Smooth muscle cell (in vitro differentiated cells): Measurements from ENCODE around the gene NLRP6. TPM values are rescaled to one million over a fixed set of nuclear protein-coding genes. Genes with fewer than 3 reads are reported as not detected.

Experiments used
- DNase-seq: peaks from one replicate; lab custom pipeline; 2025; ENCODE audit not compliant: unreplicated experiment; lab: John Stamatoyannopoulos, UW
- H2AFZ ChIP-seq: fragments of 200-600 bp; sonication (generic); 2 replicates; pipeline ENCODE4 v1.6.0; 2016; ENCODE audit warnings: antibody characterized with exemption, low read depth, mild to moderate bottlenecking
- H3F3A ChIP-seq: fragments of 200-600 bp; sonication (generic); 2 replicates; pipeline ENCODE4 v1.6.0; 2017; ENCODE audit warnings: antibody characterized with exemption, low read depth
- H3K27ac ChIP-seq: fragments of 200-600 bp; sonication (generic); 2 replicates; pipeline ENCODE4 v1.5.1; 2016; ENCODE audit warnings: low read depth, mild to moderate bottlenecking
- H3K27me3 ChIP-seq: fragments of 200-600 bp; sonication (generic); 2 replicates; pipeline ENCODE4 v1.6.1; 2016; ENCODE audit warnings: low read depth, mild to moderate bottlenecking
- H3K36me3 ChIP-seq: fragments of 200-600 bp; sonication (generic); 2 replicates; pipeline ENCODE4 v1.5.1; 2016; ENCODE audit warnings: low read depth
- H3K4me1 ChIP-seq: fragments of 200-600 bp; sonication (generic); 2 replicates; pipeline ENCODE4 v1.5.1; 2016; ENCODE audit warnings: low read depth
- H3K4me2 ChIP-seq: fragments of 200-600 bp; sonication (generic); 2 replicates; pipeline ENCODE4 v1.6.0; 2016; ENCODE audit warnings: mild to moderate bottlenecking
- H3K4me3 ChIP-seq: fragments of 200-600 bp; sonication (generic); 2 replicates; pipeline ENCODE4 v1.5.1; 2016; ENCODE audit warnings: mild to moderate bottlenecking
- H3K79me2 ChIP-seq: fragments of 200-600 bp; sonication (generic); 2 replicates; pipeline ENCODE4 v1.6.0; 2016; ENCODE audit warnings: low read depth, mild to moderate bottlenecking
- H3K9ac ChIP-seq: fragments of 200-600 bp; sonication (generic); 2 replicates; pipeline ENCODE4 v1.6.0; 2016; ENCODE audit warnings: low read depth
- H3K9me3 ChIP-seq: fragments of 200-600 bp; sonication (generic); replicated peaks from 2 replicates; pipeline ENCODE4 v1.5.1; 2016; ENCODE audit warnings: low read depth
- H4K20me1 ChIP-seq: fragments of 200-600 bp; sonication (generic); 2 replicates; pipeline ENCODE4 v1.6.0; 2016; ENCODE audit warnings: low read depth
- CTCF ChIP-seq: fragments of 200-600 bp; sonication (generic); IDR thresholded peaks from 2 replicates; pipeline ENCODE4 v1.5.1; 2017; ENCODE audit warnings: borderline replicate concordance, mild to moderate bottlenecking, antibody characterized with exemption; ENCODE audit not compliant: insufficient read depth, poor library complexity, severe bottlenecking
- WGBS: methylation state at CpG from one replicate; pipeline ENCODE4 v1.1.7; 2016; ENCODE audit warnings: low lambda C conversion rate; 5-methylcytosine and 5-hydroxymethylcytosine counted together
- polyA plus RNA-seq: library from polyadenylated mRNA; unstranded; fragments of >200 nt; fragmentation: Nextera tagmentation; extraction: Ambion mirVana; gene quantifications from 2 replicates; pipeline ENCODE4 v1.2.1, GENCODE V29; 2016
- total RNA-seq: library from RNA; depleted of rRNA; stranded (reverse); fragments of >200 nt; gene quantifications from 2 replicates; pipeline ENCODE4 v1.2.3, GENCODE V29; 2014

NLRP6 gene
- total and polyA plus RNA-seq, 2 experiments from 2014 or later: not detected

GRCh38 chr11:235180-235579, 43.0 kb upstream of the NLRP6 start:
- no peaks in the 10 kb centered on the region for H3K9me3 ChIP-seq
- DNase-seq: no peak
- peak overlapping the region; percentile 94 for H3K4me3 ChIP-seq
- no peak overlapping the region for H2AFZ ChIP-seq
- H3K27ac ChIP-seq: peak overlapping the region; percentile 57
- WGBS: 92% methylated on average over 8 of the region's 8 CpGs
- H4K20me1 ChIP-seq: peaks cover 18% of the 10 kb centered on the region
- H3K79me2 ChIP-seq: peaks cover 42% of the 10 kb centered on the region
- no peaks in the 10 kb centered on the region for H3K36me3 ChIP-seq
- H3F3A ChIP-seq: no peaks in the 10 kb centered on the region
- peak overlapping the region; percentile 98 for H3K4me2 ChIP-seq
- H3K4me1 ChIP-seq: peaks cover 15% of the 10 kb centered on the region
- no peaks in the 10 kb centered on the region for H3K27me3 ChIP-seq
- TF ChIP-seq CTCF: no peak
- H3K9ac ChIP-seq: peak overlapping the region; percentile 44

GRCh38 chr11:235609-235996, 42.6 kb upstream of the NLRP6 start:
- peaks cover 15% of the 10 kb centered on the region for H3K4me1 ChIP-seq
- H3K27me3 ChIP-seq: no peaks in the 10 kb centered on the region
- peak overlapping the region; percentile 98 for H3K4me2 ChIP-seq
- peak overlapping the region; percentile 57 for H3K27ac ChIP-seq
- H3K4me3 ChIP-seq: peak overlapping the region; percentile 94
- H3K79me2 ChIP-seq: peaks cover 46% of the 10 kb centered on the region
- H3F3A ChIP-seq: no peaks in the 10 kb centered on the region
- WGBS: 8% methylated on average over 13 of the region's 13 CpGs
- no peaks in the 10 kb centered on the region for H3K9me3 ChIP-seq
- H4K20me1 ChIP-seq: peaks cover 18% of the 10 kb centered on the region
- TF ChIP-seq CTCF: no peak
- no peaks in the 10 kb centered on the region for H3K36me3 ChIP-seq
- peak overlapping the region; percentile 44 for H3K9ac ChIP-seq
- H2AFZ ChIP-seq: peak overlapping the region; percentile 25
- no peak for DNase-seq

- WGBS: 2% methylated on average over 39 of the region's 70 CpGs
- no peak for TF ChIP-seq CTCF
- H3K36me3 ChIP-seq: no peaks in the 10 kb centered on the region
- H3K9me3 ChIP-seq: no peaks in the 10 kb centered on the region
- peaks cover 51% of the 10 kb centered on the region for H3K79me2 ChIP-seq
- H4K20me1 ChIP-seq: peaks cover 18% of the 10 kb centered on the region
- H3F3A ChIP-seq: no peaks in the 10 kb centered on the region
- peak within 1 kb of the TSS; percentile 90 for H3K9ac ChIP-seq
- peak; percentile 80 for DNase-seq
- H3K27ac ChIP-seq: peak within 1 kb of the TSS; percentile 91
- no peaks in the 10 kb centered on the region for H3K27me3 ChIP-seq
- H2AFZ ChIP-seq: peak within 1 kb of the TSS; percentile 82
- H3K4me1 ChIP-seq: peaks cover 15% of the 10 kb centered on the region
- peak within 1 kb of the TSS; percentile 94 for H3K4me3 ChIP-seq
- H3K4me2 ChIP-seq: peak within 1 kb of the TSS; percentile 98
Observed at GRCh38 chr11:235997-236773, 42.0 kb upstream of the NLRP6 start, which contains the start of gene SIRT3. SIRT3 (minus strand) TSS chr11:236342; CDS start chr11:236328, 14 bp downstream.
